Amniotic stem cell (primary cell): ENCODE data around the gene GNL3L.
"Not testable (repeated sequence)": the region's sequence is repeated elsewhere in the genome, so short reads cannot be mapped to it uniquely, and the experiment has no call there.

Source experiments
- DNase-seq: peaks from one replicate; lab custom pipeline; 2025; lab: John Stamatoyannopoulos, UW

Gene GNL3L

DNA sequence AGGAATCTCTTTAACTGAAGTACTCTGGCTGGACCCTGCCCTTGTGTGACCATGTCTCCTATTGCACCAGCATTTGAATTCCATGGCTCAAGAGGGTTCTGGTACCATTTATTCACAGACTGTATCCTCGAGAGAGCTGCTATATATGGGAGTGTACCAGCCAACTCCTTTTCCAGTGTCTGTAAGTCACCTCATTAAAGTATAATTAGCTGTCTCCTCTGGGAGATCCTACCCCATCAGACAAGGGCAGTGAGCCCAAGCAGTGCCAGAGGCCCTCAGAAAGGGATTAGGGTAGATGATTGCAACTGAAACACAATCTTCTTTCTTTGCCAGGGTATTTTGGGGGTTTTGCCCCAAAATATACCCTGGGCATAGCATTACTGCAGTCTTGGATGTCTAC is 31.6 kb downstream of the GNL3L start:
- DNase-seq, result no peak

GRCh38 chrX:54564936-54565335 is 34.9 kb downstream of the GNL3L start:
- no peak for DNase-seq

- DNase-seq, result no peak
These were observed 40.3 kb downstream of the GNL3L start for GRCh38 chrX:54570332-54570731.

DNA sequence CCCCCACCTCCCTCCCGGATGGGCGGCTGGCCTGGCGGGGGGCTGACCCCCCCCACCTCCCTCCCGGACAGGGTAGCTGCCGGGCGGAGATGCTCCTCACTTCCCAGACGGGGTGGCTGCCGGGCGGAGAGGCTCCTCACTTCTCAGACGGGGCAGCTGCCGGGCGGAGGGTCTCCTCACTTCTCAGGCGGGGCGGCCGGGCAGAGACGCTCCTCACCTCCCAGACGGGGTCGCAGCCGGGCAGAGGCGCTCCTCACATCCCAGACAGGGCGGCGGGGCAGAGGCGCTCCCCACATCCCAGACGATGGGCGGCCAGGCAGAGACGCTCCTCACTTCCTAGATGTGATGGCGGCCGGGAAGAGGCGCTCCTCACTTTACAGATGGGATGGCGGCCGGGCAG is 42.6 kb downstream of the GNL3L start:
- not testable (repeated sequence) for DNase-seq

- no peak for DNase-seq
These were observed 67.7 kb downstream of the GNL3L start for GRCh38 chrX:54597728-54598127.

DNA sequence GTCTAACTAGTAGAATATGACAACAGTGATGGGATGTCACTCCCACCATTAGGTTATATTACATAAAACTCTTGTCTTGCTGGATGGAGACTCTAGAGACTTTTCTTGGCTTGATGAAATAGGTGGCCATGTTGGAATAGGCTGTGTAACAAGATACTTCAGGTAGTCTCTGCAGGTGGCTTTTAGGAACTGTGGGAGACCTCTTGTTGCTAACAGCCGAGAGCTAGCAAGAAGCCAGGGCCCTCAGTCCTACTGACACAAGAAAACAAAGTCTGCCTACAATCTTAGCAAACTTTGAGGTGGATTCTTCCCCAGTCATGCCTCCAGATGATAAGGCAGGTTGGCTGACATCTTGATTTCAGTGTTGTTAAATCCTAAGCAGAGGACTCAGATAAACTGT is 72.5 kb downstream of the GNL3L start:
- no peak for DNase-seq
